ENCODE measurements around the gene FRMPD1.

FRMPD1 gene

GRCh38 chr9:37636511-37637448, 14.0 kb upstream of the FRMPD1 start:
- no peak for DNase-seq (ENCODE audit: low spot score)

GRCh38 chr9:37639109-37639762, 11.5 kb upstream of the FRMPD1 start:
- DNase-seq (ENCODE audit: low spot score), result no peak

- DNase-seq (ENCODE audit: low spot score), result no peak
These were observed 10.9 kb upstream of the FRMPD1 start for GRCh38 chr9:37639841-37640240.

- DNase-seq (ENCODE audit: low spot score), result no peak
These were observed 10.5 kb upstream of the FRMPD1 start for GRCh38 chr9:37640246-37640645.

- no peak for DNase-seq (ENCODE audit: low spot score)
These were observed 9.4 kb upstream of the FRMPD1 start for GRCh38 chr9:37641331-37641730.

- DNase-seq (ENCODE audit: low spot score), result no peak
These were observed 7.5 kb upstream of the FRMPD1 start for GRCh38 chr9:37643214-37643613.

- no peak for DNase-seq (ENCODE audit: low spot score)
These were observed 4.7 kb upstream of the FRMPD1 start for GRCh38 chr9:37645903-37646506.

- no peak for DNase-seq (ENCODE audit: low spot score)
These were observed 368 bp upstream of the FRMPD1 start for GRCh38 chr9:37650299-37650872.

- no peak for DNase-seq (ENCODE audit: low spot score)
These were observed 1.5 kb downstream of the FRMPD1 start for GRCh38 chr9:37652261-37652660.

- DNase-seq (ENCODE audit: low spot score), result no peak
These were observed 2.6 kb downstream of the FRMPD1 start for GRCh38 chr9:37653385-37653784.

GRCh38 chr9:37656936-37657335, 6.2 kb downstream of the FRMPD1 start:
- DNase-seq (ENCODE audit: low spot score), result no peak

- DNase-seq (ENCODE audit: low spot score), result no peak
These were observed 9.9 kb downstream of the FRMPD1 start for GRCh38 chr9:37660691-37661090.

GRCh38 chr9:37663926-37664325, 13.2 kb downstream of the FRMPD1 start:
- no peak for DNase-seq (ENCODE audit: low spot score)

GRCh38 chr9:37667706-37668105, 17.0 kb downstream of the FRMPD1 start:
- no peak for DNase-seq (ENCODE audit: low spot score)

GRCh38 chr9:37668116-37668601, 17.4 kb downstream of the FRMPD1 start:
- no peak for DNase-seq (ENCODE audit: low spot score)

- no peak for DNase-seq (ENCODE audit: low spot score)
These were observed 18.5 kb downstream of the FRMPD1 start for GRCh38 chr9:37669232-37669631.

- no peak for DNase-seq (ENCODE audit: low spot score)
These were observed 24.9 kb downstream of the FRMPD1 start for GRCh38 chr9:37675661-37676060.

GRCh38 chr9:37676411-37676830, 25.7 kb downstream of the FRMPD1 start:
- no peak for DNase-seq (ENCODE audit: low spot score)

- DNase-seq (ENCODE audit: low spot score), result no peak
These were observed 26.7 kb downstream of the FRMPD1 start for GRCh38 chr9:37677435-37677834.

GRCh38 chr9:37678789-37679273, 28.1 kb downstream of the FRMPD1 start:
- DNase-seq (ENCODE audit: low spot score), result peak; percentile 51

GRCh38 chr9:37679649-37680402, 29.1 kb downstream of the FRMPD1 start:
- DNase-seq (ENCODE audit: low spot score), result no peak

Measured in hematopoietic multipotent progenitor cell treated with erythropoietin and hydrocortisone succinate and interleukin-3 and kit ligand, for 15 days (in vitro differentiated cells).